ENCODE data around the gene PHC3. TPM values are rescaled to one million over a fixed set of nuclear protein-coding genes. Genes with fewer than 3 reads are reported as not detected.
A peak's percentile ranks its signal among the peaks of the same experiment; 100 is the strongest.

PHC3 gene
- total and polyA plus RNA-seq, 10 donors: 4.9 to 130 (median 92.8) TPM

- no peak for DNase-seq
- no peaks in the 10 kb centered on the region for H3K36me3 ChIP-seq
- 69 to 84% (median 78%) methylated on average over 8 of the region's 8 CpGs for whole genome bisulfite sequencing, 5 donors
- TF ChIP-seq POLR2AphosphoS5 (IDR thresholded peaks at IDR 0.05) (no peak), CTCF (IDR thresholded peaks at IDR 0.05 in 8 of 11, conservative IDR thresholded peaks at IDR 0.05 in 3 of 11) (no peak), POLR2A (IDR thresholded peaks at IDR 0.05) (no peak)
- H3K4me1 ChIP-seq: peaks cover 0 to 64% (median 27%) of the 10 kb centered on the region in 6 donors
- peak overlapping the region in 7 of 8 donors; percentile 71 to 88 (median 78) for H3K27ac ChIP-seq
- no peaks in the 10 kb centered on the region for H3K9me3 ChIP-seq
- intact Hi-C loops (cut with DNase I; ENCODE audit: low total_unique reads): no loop called here
- no peaks in the 10 kb centered on the region for H3K27me3 ChIP-seq (replicated peaks in 1 of 7)
- peak overlapping the region in 1 of 8 donors; percentile 47 for H3K4me3 ChIP-seq
These were observed 137.3 kb downstream of the PHC3 start for GRCh38 chr3:170044271-170044670.

GRCh38 chr3:170043506-170043905, 138.0 kb downstream of the PHC3 start:
- no peak for DNase-seq
- H3K27me3 ChIP-seq (replicated peaks in 1 of 7): peaks cover 0 to 5% (median 0%) of the 10 kb centered on the region in 7 donors
- H3K36me3 ChIP-seq: no peaks in the 10 kb centered on the region
- H3K4me3 ChIP-seq: no peak overlapping the region
- intact Hi-C loops (cut with DNase I; ENCODE audit: low total_unique reads): no loop called here
- peaks cover 3 to 67% (median 35%) of the 10 kb centered on the region in 6 donors for H3K4me1 ChIP-seq
- TF ChIP-seq POLR2A (IDR thresholded peaks at IDR 0.05): no peak
- TF ChIP-seq CTCF (IDR thresholded peaks at IDR 0.05 in 8 of 11, conservative IDR thresholded peaks at IDR 0.05 in 3 of 11): no peak
- TF ChIP-seq POLR2AphosphoS5 (IDR thresholded peaks at IDR 0.05): no peak
- H3K9me3 ChIP-seq: no peaks in the 10 kb centered on the region
- 54 to 80% (median 72%) methylated on average over 7 of the region's 7 CpGs for WGBS, 5 donors
- H3K27ac ChIP-seq: peak overlapping the region in 3 of 8 donors; percentile 34 to 86 (median 85)

GRCh38 chr3:170040418-170040817, 141.1 kb downstream of the PHC3 start:
- H3K4me3 ChIP-seq: peak overlapping the region in 1 of 8 donors; percentile 89
- peaks cover 8 to 66% (median 33%) of the 10 kb centered on the region in 6 donors for H3K4me1 ChIP-seq
- intact Hi-C loops (cut with DNase I; ENCODE audit: low total_unique reads): no loop called here
- TF ChIP-seq POLR2A (IDR thresholded peaks at IDR 0.05) (no peak), CTCF (IDR thresholded peaks at IDR 0.05 in 8 of 11, conservative IDR thresholded peaks at IDR 0.05 in 3 of 11) (no peak), POLR2AphosphoS5 (IDR thresholded peaks at IDR 0.05) (no peak)
- no peaks in the 10 kb centered on the region for H3K9me3 ChIP-seq
- no peaks in the 10 kb centered on the region for H3K36me3 ChIP-seq
- no peak for DNase-seq
- no peak overlapping the region for H3K27ac ChIP-seq
- H3K27me3 ChIP-seq (replicated peaks in 1 of 7): peaks cover 0 to 18% (median 0%) of the 10 kb centered on the region in 7 donors
- WGBS, 5 donors: 60 to 76% (median 69%) methylated on average over 8 of the region's 8 CpGs

GRCh38 chr3:170038434-170039110, 143.0 kb downstream of the PHC3 start:
- no peaks in the 10 kb centered on the region for H3K9me3 ChIP-seq
- intact Hi-C loops (cut with DNase I; ENCODE audit: low total_unique reads): no loop called here
- peak overlapping the region; percentile 69 to 89 (median 79) for H3K4me3 ChIP-seq
- peak; percentile 92 for DNase-seq
- WGBS, 5 donors: 1 to 5% (median 2%) methylated on average over 30 to 51 of the region's 51 CpGs
- peak overlapping the region; percentile 57 to 97 (median 90) for H3K27ac ChIP-seq
- no peaks in the 10 kb centered on the region for H3K36me3 ChIP-seq
- TF ChIP-seq CTCF (IDR thresholded peaks at IDR 0.05 in 8 of 11, conservative IDR thresholded peaks at IDR 0.05 in 3 of 11): peak in 9 of 11 experiments; percentile 15 to 52 (median 40)
- TF ChIP-seq POLR2A (IDR thresholded peaks at IDR 0.05): no peak
- TF ChIP-seq POLR2AphosphoS5 (IDR thresholded peaks at IDR 0.05): peak; percentile 66 to 79 (median 70)
- H3K4me1 ChIP-seq: peaks cover 8 to 56% (median 24%) of the 10 kb centered on the region in 6 donors
- H3K27me3 ChIP-seq (replicated peaks in 1 of 7): peaks cover 0 to 18% (median 0%) of the 10 kb centered on the region in 7 donors

All from spleen (tissue), 11 donors.